Measurements from ENCODE around the gene TTC9. TPM values are rescaled to one million over a fixed set of nuclear protein-coding genes. Genes with fewer than 3 reads are reported as not detected.

TTC9 gene
- total RNA-seq, 1 experiment from 2014 or later = 26.2 TPM

- no peak for TF ChIP-seq ZBTB43 (CRISPR knock-in tag; IDR thresholded peaks at IDR 0.05)
These were observed 30.2 kb downstream of the TTC9 start (continued) for GRCh38 chr14:70671652-70672644.

- POLR2A ChIA-PET = no interaction called here
- peak; percentile 44; the same call in 1 of the 2 replicates for ATAC-seq
- Mint-ChIP-seq H3K4me3 (no peak overlapping the region), H3K9me3 (no peaks in the 10 kb centered on the region), H3K4me1 (peaks cover 3% of the 10 kb centered on the region; the same call in 1 of the 2 replicates), H3K36me3 (peaks cover 21% of the 10 kb centered on the region), H3K27ac (peak overlapping the region; percentile 47), H3K27me3 (ENCODE audit: low read depth) (no peaks in the 10 kb centered on the region)
- DNase-seq (ENCODE audit: low spot score) = no peak
- CTCF ChIA-PET = interaction anchor here (0.9 kb wide), 1 partner anchor 37 kb away, joined by 3 read pairs; no protein-coding TSS in a partner anchor
- TF ChIP-seq ATF6 (CRISPR knock-in tag; IDR thresholded peaks at IDR 0.05) = no peak
- TF ChIP-seq CBFB (CRISPR knock-in tag; IDR thresholded peaks at IDR 0.05; ENCODE audit: low read depth) = no peak
- no peak for TF ChIP-seq AFF4 (CRISPR knock-in tag; IDR thresholded peaks at IDR 0.05; ENCODE audit: borderline replicate concordance)
- no peak for TF ChIP-seq ZBTB21 (CRISPR knock-in tag; IDR thresholded peaks at IDR 0.05; ENCODE audit: borderline replicate concordance)
- TF ChIP-seq AR (CRISPR knock-in tag; IDR thresholded peaks at IDR 0.05) = no peak
- no peak for TF ChIP-seq ERG (CRISPR knock-in tag; IDR thresholded peaks at IDR 0.05)
- TF ChIP-seq ZSCAN18 (CRISPR knock-in tag; IDR thresholded peaks at IDR 0.05) = no peak
- TF ChIP-seq EMX1 (CRISPR knock-in tag; IDR thresholded peaks at IDR 0.05) = no peak
- TF ChIP-seq TCF7 (CRISPR knock-in tag; IDR thresholded peaks at IDR 0.05; ENCODE audit: low read depth) = no peak
- no peak for TF ChIP-seq GTF2I (CRISPR knock-in tag; conservative IDR thresholded peaks at IDR 0.05)
- no peak for TF ChIP-seq CDX4 (CRISPR knock-in tag; IDR thresholded peaks at IDR 0.05; ENCODE audit: borderline replicate concordance)
- no peak for TF ChIP-seq NR2C2 (CRISPR knock-in tag; IDR thresholded peaks at IDR 0.05)
- no peak for TF ChIP-seq NFATC4 (CRISPR knock-in tag; IDR thresholded peaks at IDR 0.05)
- TF ChIP-seq E2F4 (CRISPR knock-in tag; IDR thresholded peaks at IDR 0.05; ENCODE audit: borderline replicate concordance, low read depth) = no peak
- TF ChIP-seq NR3C1 (CRISPR knock-in tag; conservative IDR thresholded peaks at IDR 0.05; ENCODE audit: low read depth) = no peak
These were observed 35.6 kb downstream of the TTC9 start for GRCh38 chr14:70677341-70677740.

Data from WTC11 (cell line).